GM12872 (cell line): ENCODE measurements around the gene MELK.

Experiments
- TF ChIP-seq, protein P1 (sequence below): IDR thresholded peaks from 3 replicates; pipeline ENCODE4 v1.5.1; 2011; ENCODE audit warnings: low read depth, mild to moderate bottlenecking, low read length, moderate library complexity; ENCODE audit not compliant: insufficient read depth

The MELK gene

DNA sequence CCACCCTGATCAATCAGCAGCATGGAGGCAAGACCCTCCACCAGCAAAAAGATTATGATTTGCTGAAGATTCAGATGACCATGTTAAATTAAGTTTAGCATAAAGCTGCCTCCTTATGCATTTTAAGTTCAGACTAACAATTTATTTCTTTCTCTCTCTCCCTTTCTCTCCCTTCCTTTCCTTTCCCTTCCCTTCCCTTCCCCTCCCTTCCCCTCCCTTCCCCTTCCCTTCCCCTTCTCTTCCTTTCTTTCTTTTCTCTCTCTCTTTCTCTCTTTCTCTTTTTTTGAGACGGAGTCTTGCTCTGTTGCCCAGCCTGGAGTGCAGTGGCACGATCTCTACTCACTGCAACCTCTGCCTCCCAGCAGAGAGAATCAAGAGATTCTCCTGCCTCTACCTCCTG lies 1.4 kb upstream of the MELK start:
- TF ChIP-seq, protein P1, sequence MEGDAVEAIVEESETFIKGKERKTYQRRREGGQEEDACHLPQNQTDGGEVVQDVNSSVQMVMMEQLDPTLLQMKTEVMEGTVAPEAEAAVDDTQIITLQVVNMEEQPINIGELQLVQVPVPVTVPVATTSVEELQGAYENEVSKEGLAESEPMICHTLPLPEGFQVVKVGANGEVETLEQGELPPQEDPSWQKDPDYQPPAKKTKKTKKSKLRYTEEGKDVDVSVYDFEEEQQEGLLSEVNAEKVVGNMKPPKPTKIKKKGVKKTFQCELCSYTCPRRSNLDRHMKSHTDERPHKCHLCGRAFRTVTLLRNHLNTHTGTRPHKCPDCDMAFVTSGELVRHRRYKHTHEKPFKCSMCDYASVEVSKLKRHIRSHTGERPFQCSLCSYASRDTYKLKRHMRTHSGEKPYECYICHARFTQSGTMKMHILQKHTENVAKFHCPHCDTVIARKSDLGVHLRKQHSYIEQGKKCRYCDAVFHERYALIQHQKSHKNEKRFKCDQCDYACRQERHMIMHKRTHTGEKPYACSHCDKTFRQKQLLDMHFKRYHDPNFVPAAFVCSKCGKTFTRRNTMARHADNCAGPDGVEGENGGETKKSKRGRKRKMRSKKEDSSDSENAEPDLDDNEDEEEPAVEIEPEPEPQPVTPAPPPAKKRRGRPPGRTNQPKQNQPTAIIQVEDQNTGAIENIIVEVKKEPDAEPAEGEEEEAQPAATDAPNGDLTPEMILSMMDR = no peak

DNA sequence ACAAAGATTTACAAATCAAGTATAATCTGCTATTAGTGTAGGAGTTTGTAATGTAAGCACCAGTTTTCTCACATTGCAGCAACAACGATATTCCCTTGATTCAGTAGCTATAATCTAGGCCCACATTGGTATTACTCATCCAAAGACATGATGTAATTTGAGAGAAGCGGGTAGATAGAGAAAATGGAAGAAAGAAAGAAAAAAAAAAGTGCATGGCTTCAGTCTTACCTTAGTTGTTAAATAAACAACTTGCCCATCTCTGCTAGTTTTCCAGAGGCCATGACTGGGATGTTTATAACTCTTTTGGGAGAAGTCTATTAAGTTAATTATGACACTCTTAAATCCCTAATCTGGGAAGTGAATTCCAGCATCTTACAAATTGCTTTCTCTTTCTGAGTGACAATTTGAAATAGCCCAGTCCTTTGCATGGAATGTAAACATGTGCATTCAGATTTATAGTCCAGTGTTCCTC lies 2.8 kb downstream of the MELK start:
- TF ChIP-seq, protein P1 = no peak

DNA sequence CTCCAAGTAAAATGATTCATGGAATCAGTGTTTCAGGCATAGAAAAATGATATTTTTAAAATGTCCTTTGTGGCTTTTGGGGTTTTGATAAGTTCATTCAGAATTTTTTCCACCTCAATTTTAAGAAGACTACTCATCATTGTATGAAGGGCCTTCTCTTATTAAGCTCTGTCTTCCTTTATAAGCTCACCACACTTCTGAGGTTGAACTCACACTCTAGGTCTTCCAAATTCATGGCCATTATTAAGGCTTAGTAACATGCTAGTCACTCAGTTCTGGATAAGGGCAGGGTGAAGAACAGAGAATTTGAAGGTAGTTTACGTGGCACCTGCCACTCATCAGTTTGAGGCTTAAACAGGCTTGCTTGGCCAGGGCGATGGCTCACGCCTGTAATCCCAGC lies 4.2 kb downstream of the MELK start:
- TF ChIP-seq, protein P1 = no peak

DNA sequence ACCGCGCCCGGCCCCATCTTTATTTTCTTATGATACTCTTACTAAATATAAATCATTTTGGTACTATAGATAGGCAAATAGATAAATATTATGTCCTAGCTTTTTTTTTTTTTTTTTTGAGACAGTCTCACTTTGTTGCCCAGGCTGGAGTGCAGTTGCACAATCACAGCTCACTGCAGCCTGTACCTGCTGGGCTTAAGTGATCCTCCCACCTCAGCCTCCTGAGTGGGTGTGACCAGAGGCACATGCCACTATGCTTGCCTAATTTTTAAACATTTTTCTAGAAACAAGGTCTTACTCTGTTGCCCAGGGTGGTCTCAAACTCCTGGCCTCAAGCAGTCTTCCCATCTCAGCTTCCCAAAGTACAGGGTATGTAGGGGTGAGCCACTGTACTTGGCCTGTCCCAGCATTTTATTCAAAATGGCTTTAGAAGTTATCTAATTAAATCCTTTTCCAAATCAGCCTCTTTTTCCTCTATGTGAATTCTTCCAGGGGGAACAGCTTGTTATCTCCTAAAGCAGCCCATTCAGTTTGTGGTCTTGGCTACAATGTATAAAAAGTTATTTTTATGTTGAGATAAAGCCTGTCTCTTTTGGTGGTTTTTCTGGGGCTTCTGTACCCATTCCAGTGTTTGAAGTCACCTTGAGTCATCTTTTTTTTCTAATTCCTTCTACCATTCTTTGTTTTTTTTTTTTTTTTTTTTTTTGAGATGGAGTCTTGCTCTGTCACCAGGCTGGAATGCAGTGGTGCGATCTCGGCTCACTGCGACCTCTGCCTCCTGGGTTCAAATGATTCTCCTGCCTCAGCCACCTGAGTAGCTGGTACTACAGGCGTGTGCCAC lies 12.1 kb downstream of the MELK start:
- TF ChIP-seq, protein P1 = no peak

DNA sequence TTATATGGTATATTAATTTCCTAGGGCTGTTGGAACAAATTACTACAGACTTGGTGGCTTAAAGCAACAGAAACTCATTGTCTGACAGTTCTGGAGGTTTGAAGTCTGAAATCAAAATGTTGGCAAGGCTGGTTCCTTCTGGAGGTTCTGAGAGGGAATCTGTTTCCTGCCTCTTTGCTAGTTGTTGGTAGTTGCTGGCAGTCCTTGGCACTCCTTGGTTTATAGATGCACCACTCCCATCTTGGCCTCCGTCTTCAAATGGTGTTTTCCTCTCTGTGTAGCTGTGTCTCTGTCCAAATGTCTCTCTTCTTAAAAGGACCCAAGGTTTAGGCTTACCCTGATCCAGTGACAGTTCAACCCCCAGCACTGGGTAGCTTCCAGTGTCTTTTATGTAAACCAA lies 17.5 kb downstream of the MELK start:
- TF ChIP-seq, protein P1 = no peak

DNA sequence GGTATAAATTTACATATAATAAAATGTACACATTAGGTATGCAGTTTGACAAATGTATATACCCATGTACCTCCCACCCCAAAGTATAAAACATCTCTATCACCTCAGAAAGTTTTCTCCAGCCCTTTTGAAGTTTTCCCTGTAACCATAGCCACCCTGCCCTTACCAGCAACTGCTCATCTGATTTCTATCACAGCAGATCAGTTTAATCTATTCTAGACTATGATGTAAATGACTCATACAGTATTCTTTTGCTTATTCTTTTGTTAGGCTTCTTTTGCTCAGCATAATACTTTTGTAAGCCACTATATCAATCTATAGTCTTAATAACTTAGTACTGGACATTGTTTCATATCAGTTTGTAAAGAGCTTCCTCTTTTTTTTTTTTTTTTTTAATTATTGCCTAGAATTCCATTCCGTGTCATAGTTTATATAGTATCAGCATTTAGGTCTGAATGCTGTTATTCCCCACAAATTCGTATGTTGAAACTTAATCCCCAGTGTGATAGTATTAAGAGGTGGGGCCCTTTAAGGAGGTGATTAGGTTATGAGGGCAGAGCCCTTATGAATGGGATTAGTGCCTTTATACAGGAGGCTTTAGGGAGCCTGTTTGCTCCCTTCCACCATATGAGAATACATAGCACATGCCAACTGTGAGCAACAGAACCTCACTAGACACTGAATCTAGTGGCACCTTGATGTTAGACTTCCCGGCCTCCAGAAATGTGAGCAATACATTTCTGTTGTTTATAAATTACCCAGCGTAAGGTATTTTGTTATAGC lies 20.3 kb downstream of the MELK start:
- TF ChIP-seq, protein P1 = no peak

DNA sequence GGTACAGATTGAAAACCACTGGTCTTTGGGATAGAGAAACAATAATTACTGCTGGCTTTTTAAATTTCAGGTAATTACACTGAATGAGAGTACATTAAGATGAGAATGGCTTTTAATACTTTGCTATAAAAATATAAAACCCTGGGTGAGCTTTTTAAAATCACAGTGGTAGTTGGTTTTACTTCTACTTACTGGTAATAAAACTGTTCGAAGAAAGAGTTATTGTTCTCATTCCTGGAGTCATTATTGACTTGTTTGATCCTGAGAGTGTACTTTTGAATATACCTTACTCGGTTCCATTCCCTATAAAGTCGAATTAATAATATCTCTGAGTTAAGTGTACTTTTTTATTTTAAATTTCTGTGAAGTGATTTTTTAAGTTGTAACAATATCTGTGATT lies 21.5 kb downstream of the MELK start:
- TF ChIP-seq, protein P1 = no peak
